ENCODE data around the gene RABGGTA. TPM values are rescaled to one million over a fixed set of nuclear protein-coding genes. Genes with fewer than 3 reads are reported as not detected.
"Not testable (repeated sequence)": the region's sequence is repeated elsewhere in the genome, so short reads cannot be mapped to it uniquely, and the experiment has no call there.

The RABGGTA gene
- total RNA-seq, 1 donor from 2014 or later: 70.5 TPM

DNA sequence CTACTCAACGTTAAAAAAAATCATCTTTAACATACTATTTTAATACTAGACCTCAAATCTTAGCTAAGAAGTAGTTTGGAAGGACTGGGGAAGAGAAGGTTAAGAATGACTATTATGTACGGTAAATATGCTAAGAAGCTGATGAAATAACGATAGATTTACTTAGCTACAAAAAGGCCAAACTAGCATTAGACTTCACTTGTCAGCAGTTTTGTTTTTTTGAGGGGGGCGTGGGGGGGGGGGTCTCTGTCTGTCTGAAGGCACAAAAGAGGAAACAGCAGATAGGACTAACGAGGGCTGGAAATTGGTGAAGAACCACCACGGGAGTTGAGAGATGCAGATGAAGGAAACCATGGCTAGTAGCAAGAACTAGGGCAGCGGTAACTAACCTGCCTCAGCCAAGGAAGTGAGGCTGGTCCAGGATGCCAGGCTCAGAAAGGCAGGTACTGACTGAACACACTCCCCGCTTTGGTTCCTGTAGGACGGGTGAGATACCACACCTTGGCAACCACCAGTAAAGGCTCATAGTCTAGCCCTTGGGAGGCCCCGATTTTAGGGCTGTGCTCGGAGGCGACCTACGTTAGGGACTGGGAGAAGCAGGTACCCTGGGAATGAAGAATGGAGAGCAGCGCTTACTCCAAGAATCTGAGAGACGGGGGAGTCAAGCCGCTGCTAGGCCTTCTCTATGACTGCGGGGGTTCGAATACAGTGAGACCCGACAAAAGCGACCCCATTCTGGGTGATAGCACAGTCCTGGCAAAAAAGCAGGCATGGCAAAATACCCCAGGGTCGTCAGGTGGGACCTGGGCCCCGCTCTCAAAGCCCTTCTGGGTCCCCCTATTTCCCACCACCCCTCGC, 39.9 kb downstream of the RABGGTA start:
- POLR2A ChIA-PET: interaction anchor here (0.6 to 4.4 kb wide), 10 partner anchors 11 to 90 kb away, joined by 3 to 48 read pairs (median 7); partner anchors contain the start of genes CHMP4A, EMC9, IPO4 and IRF9
- CTCF ChIA-PET: interaction anchor here (0.9 to 1.0 kb wide), 3 partner anchors 70 to 200 kb away, joined by 3 read pairs; no protein-coding TSS in a partner anchor
- peaks cover 45% of the 10 kb centered on the region for H3K4me1 Mint-ChIP-seq
- H3K27ac Mint-ChIP-seq: peak overlapping the region; percentile 94
- no peaks in the 10 kb centered on the region for H3K9me3 Mint-ChIP-seq
- peaks cover 44% of the 10 kb centered on the region for H3K36me3 Mint-ChIP-seq (ENCODE audit: low read depth)
- no peaks in the 10 kb centered on the region for H3K27me3 Mint-ChIP-seq
- ATAC-seq (ENCODE audit: low read depth) (no peak), DNase-seq (no peak)
- peak overlapping the region; percentile 99 for H3K4me3 Mint-ChIP-seq
- TF ChIP-seq, protein P1, sequence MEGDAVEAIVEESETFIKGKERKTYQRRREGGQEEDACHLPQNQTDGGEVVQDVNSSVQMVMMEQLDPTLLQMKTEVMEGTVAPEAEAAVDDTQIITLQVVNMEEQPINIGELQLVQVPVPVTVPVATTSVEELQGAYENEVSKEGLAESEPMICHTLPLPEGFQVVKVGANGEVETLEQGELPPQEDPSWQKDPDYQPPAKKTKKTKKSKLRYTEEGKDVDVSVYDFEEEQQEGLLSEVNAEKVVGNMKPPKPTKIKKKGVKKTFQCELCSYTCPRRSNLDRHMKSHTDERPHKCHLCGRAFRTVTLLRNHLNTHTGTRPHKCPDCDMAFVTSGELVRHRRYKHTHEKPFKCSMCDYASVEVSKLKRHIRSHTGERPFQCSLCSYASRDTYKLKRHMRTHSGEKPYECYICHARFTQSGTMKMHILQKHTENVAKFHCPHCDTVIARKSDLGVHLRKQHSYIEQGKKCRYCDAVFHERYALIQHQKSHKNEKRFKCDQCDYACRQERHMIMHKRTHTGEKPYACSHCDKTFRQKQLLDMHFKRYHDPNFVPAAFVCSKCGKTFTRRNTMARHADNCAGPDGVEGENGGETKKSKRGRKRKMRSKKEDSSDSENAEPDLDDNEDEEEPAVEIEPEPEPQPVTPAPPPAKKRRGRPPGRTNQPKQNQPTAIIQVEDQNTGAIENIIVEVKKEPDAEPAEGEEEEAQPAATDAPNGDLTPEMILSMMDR (IDR thresholded peaks at IDR 0.05): no peak
- intact Hi-C loops (cut with micrococcal nuclease): loop anchor here (1.0 to 5.0 kb wide), 9 partner anchors 11 to 200 kb away; partner anchors contain the start of genes DCAF11, DHRS1, IPO4 and MDP1

DNA sequence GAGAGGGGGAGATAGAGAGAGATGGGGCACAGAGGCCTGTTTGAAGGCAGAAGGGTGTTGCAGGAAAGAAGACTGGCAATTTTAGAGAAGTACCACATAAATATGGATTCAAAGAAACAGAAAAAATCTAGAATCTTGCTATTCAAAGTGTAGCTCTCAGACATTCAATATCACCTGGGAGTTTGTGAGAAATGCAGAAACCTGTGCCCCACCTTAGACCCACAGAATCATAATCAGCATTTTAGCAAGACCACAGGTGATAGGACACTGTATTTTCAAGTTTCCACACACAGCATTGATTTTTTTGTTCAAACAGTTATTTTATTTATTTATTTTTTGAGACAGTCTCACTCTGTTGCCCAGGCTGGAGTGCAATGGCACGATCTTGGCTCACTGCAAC, 42.5 kb downstream of the RABGGTA start:
- no peak for DNase-seq
- Mint-ChIP-seq H3K9me3 (no peaks in the 10 kb centered on the region), H3K4me3 (no peak overlapping the region), H3K36me3 (ENCODE audit: low read depth) (peaks cover 36% of the 10 kb centered on the region), H3K27ac (no peak overlapping the region), H3K4me1 (peaks cover 35% of the 10 kb centered on the region), H3K27me3 (no peaks in the 10 kb centered on the region)
- intact Hi-C loops (cut with micrococcal nuclease): no loop called here
- ChIA-PET POLR2A (interaction anchor here (0.6 to 1.5 kb wide), 4 partner anchors 10 to 71 kb away, joined by 3 to 6 read pairs (median 4); partner anchors contain the start of genes DHRS1 and NOP9), CTCF (interaction anchor here (1.9 kb wide), 1 partner anchor 103 kb away, joined by 4 read pairs; no protein-coding TSS in a partner anchor)
- TF ChIP-seq, protein P1 (IDR thresholded peaks at IDR 0.05): no peak
- no peak for ATAC-seq (ENCODE audit: low read depth)

DNA sequence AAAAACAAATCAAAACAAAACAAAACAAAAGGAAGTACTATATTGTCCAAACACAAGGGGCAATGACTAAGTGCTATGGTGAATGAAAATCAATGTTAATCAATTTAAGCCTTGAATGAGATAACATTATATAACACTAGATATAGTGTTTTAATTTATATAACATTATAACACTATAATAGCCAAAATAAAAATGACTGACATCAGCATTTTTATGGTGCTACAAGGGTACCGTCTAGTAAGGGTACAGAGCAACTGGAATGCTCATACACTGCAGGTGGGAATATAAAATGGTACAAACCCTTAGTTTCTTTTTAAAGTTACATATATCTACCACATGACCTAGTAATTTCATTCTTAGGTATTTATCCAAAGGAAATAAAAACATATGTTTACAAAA, 44.9 kb downstream of the RABGGTA start:
- Mint-ChIP-seq H3K27ac (no peak overlapping the region), H3K4me1 (peaks cover 19% of the 10 kb centered on the region), H3K9me3 (no peaks in the 10 kb centered on the region), H3K4me3 (no peak overlapping the region), H3K27me3 (no peaks in the 10 kb centered on the region), H3K36me3 (ENCODE audit: low read depth) (peaks cover 26% of the 10 kb centered on the region)
- DNase-seq: no peak
- TF ChIP-seq, protein P1 (IDR thresholded peaks at IDR 0.05): no peak
- ChIA-PET POLR2A (interaction anchor here (0.6 to 1.4 kb wide), 2 partner anchors 16 to 175 kb away, joined by 3 to 8 read pairs; partner anchors contain the start of gene TINF2), CTCF (interaction anchor here (2.0 kb wide), 1 partner anchor 82 kb away, joined by 5 read pairs; the partner anchor contains the start of gene CIDEB)
- intact Hi-C loops (cut with micrococcal nuclease): no loop called here
- ATAC-seq (ENCODE audit: low read depth): no peak

DNA sequence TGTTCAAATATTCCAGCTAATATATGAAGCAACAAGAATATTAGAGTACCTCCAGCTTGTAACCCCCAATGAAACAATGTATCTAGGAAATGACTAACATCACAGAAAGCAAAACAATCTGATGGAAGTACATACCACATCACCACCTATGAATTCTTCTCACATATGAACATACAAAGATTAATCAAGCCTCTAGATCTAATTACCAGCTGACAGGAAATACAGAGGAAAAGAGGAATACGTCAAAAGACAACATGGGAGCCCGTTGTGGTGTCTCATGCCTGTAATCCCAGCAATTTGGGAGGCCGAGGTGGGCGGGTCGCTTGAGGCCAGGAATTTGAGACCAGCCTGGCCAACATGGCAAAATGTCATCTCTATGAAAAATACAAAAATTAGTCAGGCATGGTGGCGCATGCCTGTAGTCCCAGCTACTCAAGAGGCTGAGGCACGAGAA, 46.8 kb downstream of the RABGGTA start:
- TF ChIP-seq, protein P1 (IDR thresholded peaks at IDR 0.05): no peak
- ATAC-seq (ENCODE audit: low read depth) (no peak), DNase-seq (no peak)
- H3K4me1 Mint-ChIP-seq: peaks cover 12% of the 10 kb centered on the region
- intact Hi-C loops (cut with micrococcal nuclease): no loop called here
- no peaks in the 10 kb centered on the region for H3K27me3 Mint-ChIP-seq
- H3K36me3 Mint-ChIP-seq (ENCODE audit: low read depth): peaks cover 26% of the 10 kb centered on the region
- ChIA-PET POLR2A (interaction anchor here (0.6 to 1.0 kb wide), 2 partner anchors 110 to 122 kb away, joined by 3 to 5 read pairs; partner anchors contain the start of genes DCAF11 and NRL), CTCF (no interaction called here)
- H3K27ac Mint-ChIP-seq: no peak overlapping the region
- no peaks in the 10 kb centered on the region for H3K9me3 Mint-ChIP-seq
- no peak overlapping the region for H3K4me3 Mint-ChIP-seq

DNA sequence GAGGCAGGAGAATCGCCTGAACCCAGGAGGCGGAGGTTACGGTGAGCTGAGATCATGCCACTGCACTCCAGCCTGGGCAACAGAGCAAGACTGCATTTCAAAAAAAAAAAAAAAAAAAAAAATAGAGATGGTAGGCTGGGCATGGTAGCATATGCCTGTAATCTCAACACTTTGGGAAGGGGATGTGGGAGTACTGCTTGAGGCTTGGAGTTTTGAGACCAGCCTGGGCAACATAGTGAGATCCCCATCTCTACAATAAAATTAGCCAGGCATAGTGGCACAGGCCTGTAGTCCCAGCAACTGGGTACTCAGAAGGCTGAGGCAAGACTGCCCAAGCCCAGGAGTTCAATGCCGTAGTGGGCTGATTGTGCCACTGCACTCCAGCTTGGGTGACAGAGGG, 48.4 kb downstream of the RABGGTA start:
- H3K9me3 Mint-ChIP-seq; DNase-seq; H3K4me3 Mint-ChIP-seq; CTCF ChIA-PET; intact Hi-C loops (cut with micrococcal nuclease); ATAC-seq (ENCODE audit: low read depth); H3K27ac Mint-ChIP-seq; H3K27me3 Mint-ChIP-seq: not testable (repeated sequence)
- POLR2A ChIA-PET: interaction anchor here (1.2 kb wide), 1 partner anchor 15 kb away, joined by 7 read pairs; no protein-coding TSS in a partner anchor
- H3K36me3 Mint-ChIP-seq (ENCODE audit: low read depth): peaks cover 25% of the 10 kb centered on the region
- H3K4me1 Mint-ChIP-seq: peaks cover 11% of the 10 kb centered on the region

Measured in activated B cell treated with CpG ODN at 0.5 μM for 24 hours (primary cell).